H9 (cell line): ENCODE results near the gene ARHGAP30. TPM values are rescaled to one million over a fixed set of nuclear protein-coding genes. Genes with fewer than 3 reads are reported as not detected.

Experiments used
- DNase-seq: peaks from one replicate; pipeline ENCODE4 v3.0.0-alpha.2; 2017
- H2AFZ ChIP-seq: one replicate; pipeline ENCODE4 v1.6.1; 2013; ENCODE audit warnings: mild to moderate bottlenecking, low read length, control low read depth, moderate library complexity
- H2AK5ac ChIP-seq: 2 replicates; pipeline ENCODE4 v1.6.1; 2013; ENCODE audit warnings: low read length, control low read depth, mixed read lengths; ENCODE audit not compliant: insufficient read length
- H2BK120ac ChIP-seq: one replicate; pipeline ENCODE4 v1.6.1; 2013; ENCODE audit warnings: low read depth, mild to moderate bottlenecking, low read length, control low read depth, inconsistent platforms; ENCODE audit not compliant: poor library complexity, severe bottlenecking
- H2BK12ac ChIP-seq: 2 replicates; pipeline ENCODE4 v1.6.1; 2013; ENCODE audit warnings: low read length, control low read depth, mixed read lengths, low read depth; ENCODE audit not compliant: insufficient read length
- H2BK15ac ChIP-seq: 2 replicates; pipeline ENCODE4 v1.6.1; 2013; ENCODE audit warnings: low read depth, low read length, control low read depth
- H2BK20ac ChIP-seq: one replicate; pipeline ENCODE4 v1.6.1; 2013; ENCODE audit warnings: low read depth, mild to moderate bottlenecking, low read length, control low read depth, inconsistent platforms; ENCODE audit not compliant: poor library complexity, severe bottlenecking
- H2BK5ac ChIP-seq: 2 replicates; pipeline ENCODE4 v1.6.1; 2013; ENCODE audit warnings: low read length, control low read depth, mixed read lengths; ENCODE audit not compliant: insufficient read length
- H3K14ac ChIP-seq: 2 replicates; pipeline ENCODE4 v1.6.1; 2013; ENCODE audit warnings: low read length, control low read depth; ENCODE audit not compliant: insufficient read depth
- H3K18ac ChIP-seq: 2 replicates; pipeline ENCODE4 v1.6.1; 2013; ENCODE audit warnings: low read depth, mild to moderate bottlenecking, mixed read lengths, low read length, control low read depth; ENCODE audit not compliant: insufficient read length
- H3K23ac ChIP-seq: 2 replicates; pipeline ENCODE4 v1.6.1; 2013; ENCODE audit warnings: low read length, control low read depth, mixed read lengths, low read depth; ENCODE audit not compliant: insufficient read length
- H3K23me2 ChIP-seq: 2 replicates; pipeline ENCODE4 v1.6.1; 2013; ENCODE audit warnings: low read depth, mild to moderate bottlenecking, mixed read lengths, low read length, control low read depth; ENCODE audit not compliant: insufficient read length, poor library complexity, severe bottlenecking
- H3K27ac ChIP-seq: 2 replicates; pipeline ENCODE4 v1.5.1; 2013; ENCODE audit warnings: low read length, control low read depth, mixed read lengths, low read depth; ENCODE audit not compliant: insufficient read length
- H3K27me3 ChIP-seq: 2 replicates; pipeline ENCODE4 v1.6.1; 2013; ENCODE audit warnings: low read length, control low read depth, inconsistent platforms; ENCODE audit not compliant: insufficient read depth
- H3K4ac ChIP-seq: 2 replicates; pipeline ENCODE4 v1.6.1; 2013; ENCODE audit warnings: low read depth, mild to moderate bottlenecking, control low read depth, inconsistent platforms, low read length, moderate library complexity
- H3K4me1 ChIP-seq: 2 replicates; pipeline ENCODE4 v1.6.1; 2013; ENCODE audit warnings: low read length, control low read depth, inconsistent platforms; ENCODE audit not compliant: insufficient read depth
- H3K4me2 ChIP-seq: 2 replicates; pipeline ENCODE4 v1.6.1; 2013; ENCODE audit warnings: low read length, control low read depth, mixed read lengths; ENCODE audit not compliant: insufficient read length, insufficient read depth
- H3K56ac ChIP-seq: 2 replicates; pipeline ENCODE4 v1.6.1; 2013; ENCODE audit warnings: low read depth, mild to moderate bottlenecking, mixed read lengths, low read length, control low read depth; ENCODE audit not compliant: insufficient read length
- H3K79me1 ChIP-seq: 2 replicates; pipeline ENCODE4 v1.6.1; 2013; ENCODE audit warnings: low read depth, mild to moderate bottlenecking, moderate library complexity, low read length, control low read depth, inconsistent platforms; ENCODE audit not compliant: insufficient read depth, poor library complexity, severe bottlenecking
- H3K79me2 ChIP-seq: 2 replicates; pipeline ENCODE4 v1.6.1; 2013; ENCODE audit warnings: low read length, control low read depth, inconsistent platforms; ENCODE audit not compliant: insufficient read depth
- H3K9ac ChIP-seq: 2 replicates; pipeline ENCODE4 v1.6.1; 2013; ENCODE audit warnings: low read length, control low read depth, mixed read lengths; ENCODE audit not compliant: insufficient read length; ENCODE audit errors: extremely low read depth
- H3K9me3 ChIP-seq: one replicate; pipeline ENCODE4 v1.6.1; 2013; ENCODE audit warnings: low read depth, low read length, inconsistent platforms; ENCODE audit not compliant: control insufficient read depth
- H3T11ph ChIP-seq: one replicate; pipeline ENCODE4 v1.6.1; 2013; ENCODE audit warnings: mild to moderate bottlenecking, low read length, control low read depth, inconsistent platforms
- H4K20me1 ChIP-seq: one replicate; pipeline ENCODE4 v1.6.1; 2013; ENCODE audit not compliant: control insufficient read depth, insufficient read length, insufficient read depth
- H4K5ac ChIP-seq: 2 replicates; pipeline ENCODE4 v1.6.1; 2013; ENCODE audit warnings: low read depth, mild to moderate bottlenecking, mixed read lengths, low read length, control low read depth; ENCODE audit not compliant: insufficient read length
- H4K8ac ChIP-seq: replicated peaks from 2 replicates; pipeline ENCODE4 v1.6.1; 2013; ENCODE audit warnings: low read length, control low read depth, mixed read lengths, low read depth; ENCODE audit not compliant: insufficient read length
- H4K91ac ChIP-seq: 2 replicates; pipeline ENCODE4 v1.6.1; 2013; ENCODE audit warnings: low read depth, mild to moderate bottlenecking, moderate library complexity, mixed read lengths, low read length, control low read depth; ENCODE audit not compliant: insufficient read length
- H3K27ac Mint-ChIP-seq, 3 experiments: 2 replicates in 2 of 3; 3 replicates in 1 of 3; pipeline ENCODE4 v1.8.0; 2020 to 2021; ENCODE audit warnings: mixed read lengths in 3 of 3, mild to moderate bottlenecking in 1 of 3, moderate library complexity in 1 of 3
- H3K27me3 Mint-ChIP-seq: 2 replicates; pipeline ENCODE4 v1.8.0; 2021; ENCODE audit warnings: low read depth, mild to moderate bottlenecking, moderate library complexity, mixed read lengths
- H3K36me3 Mint-ChIP-seq, 3 experiments: 2 replicates in 2 of 3; 3 replicates in 1 of 3; pipeline ENCODE4 v1.8.0; 2020 to 2021; ENCODE audit warnings: low read depth in 3 of 3, mixed read lengths in 3 of 3; ENCODE audit not compliant: insufficient read depth in 1 of 3
- H3K4me1 Mint-ChIP-seq, 2 experiments: 2 replicates each; pipeline ENCODE4 v1.8.0; 2020; ENCODE audit warnings: mixed read lengths in 2 of 2
- H3K4me3 Mint-ChIP-seq, 2 experiments: 2 replicates in 1 of 2; 3 replicates in 1 of 2; pipeline ENCODE4 v1.8.0; 2020 to 2021; ENCODE audit warnings: mild to moderate bottlenecking in 2 of 2, mixed read lengths in 2 of 2, moderate library complexity in 1 of 2
- H3K9me3 Mint-ChIP-seq, 2 experiments: 2 replicates in 1 of 2; 3 replicates in 1 of 2; pipeline ENCODE4 v1.8.0; 2020; ENCODE audit warnings: mild to moderate bottlenecking in 2 of 2, mixed read lengths in 2 of 2, moderate library complexity in 1 of 2
- WGBS: extraction: QIAGEN DNeasy Blood & Tissue Kit; methylation state at CpG from one replicate; pipeline ENCODE4 v1.1.7; 2013; ENCODE audit warnings: missing lambda C conversion rate, low lambda C conversion rate, mixed read lengths; ENCODE audit not compliant: insufficient read length; ENCODE audit errors: extremely low coverage; 5-methylcytosine and 5-hydroxymethylcytosine counted together
- total RNA-seq: library from RNA; stranded (reverse); gene quantifications from 2 replicates; pipeline ENCODE4 v1.2.1, GENCODE V29; 2021
- TF ChIP-seq, protein P1 (sequence below): fragments of 200-600 bp; sonication (generic); conservative IDR thresholded peaks from 3 replicates; pipeline ENCODE4 v1.8.0; 2021; ENCODE audit warnings: antibody characterized with exemption, mild to moderate bottlenecking

The ARHGAP30 gene
- total RNA-seq, 1 experiment from 2014 or later, result 0.13 TPM

DNA sequence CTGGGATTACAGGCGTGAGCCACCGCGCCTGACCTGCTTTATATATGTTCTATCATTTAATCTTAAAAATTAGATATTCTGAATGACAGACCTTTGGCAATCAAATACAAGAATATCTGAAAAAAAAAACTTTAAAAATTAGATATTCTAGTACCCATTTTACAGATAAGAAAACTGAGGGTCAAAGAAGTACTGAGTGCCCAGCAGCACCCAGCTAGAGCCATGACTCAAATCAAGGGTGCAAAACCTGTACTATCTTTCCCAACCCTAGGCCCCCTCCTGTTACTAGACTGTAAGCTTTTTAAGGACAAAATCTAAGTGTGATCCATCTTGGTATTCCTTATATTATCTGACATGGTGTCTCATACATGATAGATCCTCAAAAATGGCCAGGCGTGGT is 8.3 kb downstream of the ARHGAP30 start:
- Histone ChIP-seq H3K23me2 (no peaks in the 10 kb centered on the region), H2BK12ac (no peak overlapping the region), H4K8ac (no peak overlapping the region), H2AK5ac (no peak overlapping the region), H3K23ac (no peak overlapping the region), H3K79me2 (no peaks in the 10 kb centered on the region), H4K20me1 (no peaks in the 10 kb centered on the region), H3K56ac (no peak overlapping the region), H3K27me3 (no peaks in the 10 kb centered on the region), H3K9me3 (no peaks in the 10 kb centered on the region), H2BK5ac (no peak overlapping the region), H2BK15ac (no peak overlapping the region), H3K4ac (no peak overlapping the region), H3K9ac (no peak overlapping the region), H2AFZ (no peak overlapping the region), H3T11ph (no peak overlapping the region), H2BK20ac (no peak overlapping the region), H3K4me2 (no peak overlapping the region), H4K91ac (no peak overlapping the region), H2BK120ac (no peak overlapping the region), H3K18ac (no peak overlapping the region), H3K79me1 (no peaks in the 10 kb centered on the region), H3K14ac (no peak overlapping the region), H3K27ac (no peak overlapping the region), H3K4me1 (no peaks in the 10 kb centered on the region; the same call in 1 of the 2 replicates), H4K5ac (no peak overlapping the region)
- Mint-ChIP-seq H3K4me3 (no peak overlapping the region), H3K27ac (no peak overlapping the region), H3K27me3 (peaks cover 3% of the 10 kb centered on the region; the same call in 1 of the 2 replicates), H3K36me3 (no peaks in the 10 kb centered on the region), H3K9me3 (no peaks in the 10 kb centered on the region), H3K4me1 (peaks cover 8 to 16% of the 10 kb centered on the region in 2 experiments)
- DNase-seq, result no peak
- TF ChIP-seq, protein P1, sequence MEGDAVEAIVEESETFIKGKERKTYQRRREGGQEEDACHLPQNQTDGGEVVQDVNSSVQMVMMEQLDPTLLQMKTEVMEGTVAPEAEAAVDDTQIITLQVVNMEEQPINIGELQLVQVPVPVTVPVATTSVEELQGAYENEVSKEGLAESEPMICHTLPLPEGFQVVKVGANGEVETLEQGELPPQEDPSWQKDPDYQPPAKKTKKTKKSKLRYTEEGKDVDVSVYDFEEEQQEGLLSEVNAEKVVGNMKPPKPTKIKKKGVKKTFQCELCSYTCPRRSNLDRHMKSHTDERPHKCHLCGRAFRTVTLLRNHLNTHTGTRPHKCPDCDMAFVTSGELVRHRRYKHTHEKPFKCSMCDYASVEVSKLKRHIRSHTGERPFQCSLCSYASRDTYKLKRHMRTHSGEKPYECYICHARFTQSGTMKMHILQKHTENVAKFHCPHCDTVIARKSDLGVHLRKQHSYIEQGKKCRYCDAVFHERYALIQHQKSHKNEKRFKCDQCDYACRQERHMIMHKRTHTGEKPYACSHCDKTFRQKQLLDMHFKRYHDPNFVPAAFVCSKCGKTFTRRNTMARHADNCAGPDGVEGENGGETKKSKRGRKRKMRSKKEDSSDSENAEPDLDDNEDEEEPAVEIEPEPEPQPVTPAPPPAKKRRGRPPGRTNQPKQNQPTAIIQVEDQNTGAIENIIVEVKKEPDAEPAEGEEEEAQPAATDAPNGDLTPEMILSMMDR, result no peak
- WGBS, result no CpG with 5 or more reads among the region's 4 CpGs
